ENCODE results near the gene IGSF9. TPM values are rescaled to one million over a fixed set of nuclear protein-coding genes. Genes with fewer than 3 reads are reported as not detected.

IGSF9 gene
- total and polyA plus RNA-seq, 2 of the 4 experiments (the other 2 are of a cell fraction), result 0.05 TPM; not detected in 1

- H3K4ac ChIP-seq (ENCODE audit: low read depth, low read length), result no peak overlapping the region
- H2AK5ac ChIP-seq (ENCODE audit: low read depth, low read length), result no peak overlapping the region
- H3K18ac ChIP-seq (ENCODE audit: low read depth, low read length), result no peak overlapping the region
- no peak overlapping the region for H3K23ac ChIP-seq (ENCODE audit: low read depth, low read length)
- H3K4me1 ChIP-seq (ENCODE audit: control insufficient read depth, insufficient read depth, low read length), result peaks cover 2% of the 10 kb centered on the region; the same call in 1 of the 2 replicates
- DNase-seq (peak; percentile 5), ATAC-seq (ENCODE audit: low read depth) (peak; percentile 73)
- CTCF ChIA-PET, result interaction anchor here (0.6 kb wide), 1 partner anchor 10 kb away, joined by 6 read pairs; no protein-coding TSS in a partner anchor
- no peak overlapping the region for H2AK9ac ChIP-seq (replicated peaks; ENCODE audit: low read depth, low read length, poor library complexity)
- no peak overlapping the region for H3K27ac ChIP-seq (ENCODE audit: insufficient read depth, low read length)
- no peak overlapping the region for H2BK20ac ChIP-seq (ENCODE audit: low read depth, low read length)
- in situ Hi-C loops (cut with MboI; ENCODE audit: low sequenced_read_pairs) (no loop called here), intact Hi-C loops (cut with micrococcal nuclease) (no loop called here), dilution Hi-C loops (cut with HindIII; ENCODE audit: low sequenced_read_pairs, unreplicated experiment) (no loop called here)
- WGBS, 2 experiments (ENCODE audit: extremely low coverage in 2 of 2, insufficient read length in 1 of 2), result 62% methylated on average over 2 of the region's 3 CpGs; no CpG with 5 or more reads in 1 of the 2 experiments
- H3K27me3 ChIP-seq (ENCODE audit: control insufficient read depth, insufficient read depth, low read length), result peaks cover 8% of the 10 kb centered on the region
- H3K4me2 ChIP-seq (ENCODE audit: low read depth, low read length), result no peak overlapping the region
- H2AFZ ChIP-seq (replicated peaks; ENCODE audit: low read length, poor library complexity), result no peak overlapping the region
- H4K8ac ChIP-seq (ENCODE audit: low read depth in 2 of 2, low read length in 2 of 2), result no peak overlapping the region
- no peaks in the 10 kb centered on the region for H3K36me3 ChIP-seq (ENCODE audit: control insufficient read depth, insufficient read depth, low read length)
- no peak for TF ChIP-seq MAZ (IDR thresholded peaks at IDR 0.05; ENCODE audit: borderline replicate concordance, low read depth, low read length)
- TF ChIP-seq CTCF (conservative IDR thresholded peaks at IDR 0.05; ENCODE audit: low read depth, low read length), result no peak
- no peak for TF ChIP-seq BHLHE40 (IDR thresholded peaks at IDR 0.05; ENCODE audit: low read depth, low read length)
- TF ChIP-seq NFE2L2 (IDR thresholded peaks at IDR 0.05; ENCODE audit: low read depth, low read length), result no peak
- no peak for TF ChIP-seq RAD21 (IDR thresholded peaks at IDR 0.05; ENCODE audit: low read length)
- no peak for TF ChIP-seq RFX5 (IDR thresholded peaks at IDR 0.05; ENCODE audit: low read depth, low read length)
- no peak for TF ChIP-seq FOS (IDR thresholded peaks at IDR 0.05; ENCODE audit: low read depth, low read length)
- no peak for TF ChIP-seq ELK1 (IDR thresholded peaks at IDR 0.05; ENCODE audit: borderline replicate concordance, low read depth, low read length)
- TF ChIP-seq MAFK (IDR thresholded peaks at IDR 0.05; ENCODE audit: low read depth, low read length), result no peak
- no peak for TF ChIP-seq SMC3 (IDR thresholded peaks at IDR 0.05; ENCODE audit: low read depth, low read length)
- TF ChIP-seq USF2 (IDR thresholded peaks at IDR 0.05; ENCODE audit: low read depth, low read length), result no peak
- no peak for TF ChIP-seq RCOR1 (IDR thresholded peaks at IDR 0.05; ENCODE audit: insufficient replicate concordance, low read length)
- TF ChIP-seq CHD1 (IDR thresholded peaks at IDR 0.05; ENCODE audit: low read depth, low read length), result no peak
- TF ChIP-seq POLR2A (IDR thresholded peaks at IDR 0.05; ENCODE audit: low read depth, low read length), result no peak
- no peak for TF ChIP-seq CEBPB (IDR thresholded peaks at IDR 0.05; ENCODE audit: low read depth, low read length)
- TF ChIP-seq MXI1 (IDR thresholded peaks at IDR 0.05; ENCODE audit: borderline replicate concordance, low read depth, low read length), result no peak
- H3K14ac ChIP-seq (replicated peaks; ENCODE audit: low read depth, low read length), result no peak overlapping the region
- H4K20me1 ChIP-seq (ENCODE audit: insufficient read depth, low read length), result no peaks in the 10 kb centered on the region
- no peak overlapping the region for H2BK5ac ChIP-seq (ENCODE audit: low read depth, low read length, poor library complexity, severe bottlenecking)
- no peak overlapping the region for H3K9ac ChIP-seq (ENCODE audit: low read depth, low read length)
- no peaks in the 10 kb centered on the region for H3K9me3 ChIP-seq (ENCODE audit: control insufficient read depth, insufficient read depth, low read length)
- no peak overlapping the region for H4K91ac ChIP-seq (ENCODE audit: insufficient read depth, low read depth, low read length)
- no TSS peak for BruUV-seq (replicated peaks)
- H2BK120ac ChIP-seq (ENCODE audit: low read depth, low read length), result no peak overlapping the region
- H3K4me3 ChIP-seq (ENCODE audit: insufficient read depth, low read depth, low read length), result no peak overlapping the region
- H3K9me1 ChIP-seq (ENCODE audit: insufficient read depth, low read length), result no peaks in the 10 kb centered on the region
- H2BK15ac ChIP-seq (ENCODE audit: low read depth, low read length), result no peak overlapping the region
- H3K56ac ChIP-seq (ENCODE audit: extremely low read depth, insufficient read depth, low read length), result no peak overlapping the region
- POLR2A ChIA-PET (ENCODE audit: unreplicated experiment), result no interaction called here
- no peaks in the 10 kb centered on the region for H3K79me1 ChIP-seq (ENCODE audit: low read depth in 1 of 2, low read length in 2 of 2)
- no peak overlapping the region for H4K5ac ChIP-seq (ENCODE audit: low read depth, low read length)
Measured at GRCh38 chr1:159989581-159989980, 44.2 kb upstream of the IGSF9 start.

Data from IMR-90 (cell line).